ENCODE data around the gene TMEM54. TPM values are rescaled to one million over a fixed set of nuclear protein-coding genes. Genes with fewer than 3 reads are reported as not detected.

The TMEM54 gene
- total and polyA plus RNA-seq, 9 of the 15 experiments (the other 6 are each of a cell fraction or from before 2014, with no cell fraction given): 1.00 to 16.2 (median 8.2) TPM

DNA sequence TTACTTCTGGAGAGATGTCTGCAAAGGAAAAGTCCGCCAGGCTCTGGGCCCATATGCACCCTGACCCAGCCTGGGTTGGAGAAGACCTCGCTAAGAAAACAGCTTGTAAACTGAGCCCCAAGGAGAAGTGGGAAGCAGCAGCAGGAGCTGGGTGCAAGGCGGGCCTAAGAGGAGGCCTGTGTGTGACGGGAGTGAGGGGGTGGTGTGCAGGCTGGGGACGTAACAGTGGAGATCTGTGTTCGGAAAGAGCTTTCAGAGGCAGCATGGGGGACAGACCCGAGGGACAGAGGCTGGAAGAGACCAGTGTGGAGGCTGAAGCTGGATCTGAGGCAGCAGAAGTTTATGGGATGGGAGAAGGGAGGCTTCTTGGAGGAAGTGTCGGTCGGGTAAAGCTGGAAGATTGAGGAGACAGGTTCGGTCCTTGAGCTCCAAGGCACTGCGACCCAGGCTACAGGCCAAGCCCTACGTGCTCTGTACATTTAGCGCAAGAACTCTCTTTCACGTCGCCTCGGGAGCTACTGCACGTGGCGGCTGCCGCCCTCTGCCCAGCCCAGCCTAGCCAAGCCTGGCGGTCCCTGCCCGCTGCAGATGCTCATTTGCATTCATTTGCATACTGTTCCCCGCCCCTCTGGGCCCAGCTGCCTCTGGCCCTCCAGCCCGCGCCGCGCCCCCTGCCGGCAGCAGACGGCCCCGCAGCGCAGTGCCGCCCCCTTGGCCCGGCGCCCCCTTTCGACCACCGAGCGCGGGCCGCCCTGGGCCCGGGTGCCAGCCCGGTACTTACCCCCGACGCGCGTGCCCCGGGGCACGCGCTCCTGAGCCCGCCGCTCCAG, 8.6 kb downstream of the TMEM54 start (continued):
- TF ChIP-seq, protein P1, sequence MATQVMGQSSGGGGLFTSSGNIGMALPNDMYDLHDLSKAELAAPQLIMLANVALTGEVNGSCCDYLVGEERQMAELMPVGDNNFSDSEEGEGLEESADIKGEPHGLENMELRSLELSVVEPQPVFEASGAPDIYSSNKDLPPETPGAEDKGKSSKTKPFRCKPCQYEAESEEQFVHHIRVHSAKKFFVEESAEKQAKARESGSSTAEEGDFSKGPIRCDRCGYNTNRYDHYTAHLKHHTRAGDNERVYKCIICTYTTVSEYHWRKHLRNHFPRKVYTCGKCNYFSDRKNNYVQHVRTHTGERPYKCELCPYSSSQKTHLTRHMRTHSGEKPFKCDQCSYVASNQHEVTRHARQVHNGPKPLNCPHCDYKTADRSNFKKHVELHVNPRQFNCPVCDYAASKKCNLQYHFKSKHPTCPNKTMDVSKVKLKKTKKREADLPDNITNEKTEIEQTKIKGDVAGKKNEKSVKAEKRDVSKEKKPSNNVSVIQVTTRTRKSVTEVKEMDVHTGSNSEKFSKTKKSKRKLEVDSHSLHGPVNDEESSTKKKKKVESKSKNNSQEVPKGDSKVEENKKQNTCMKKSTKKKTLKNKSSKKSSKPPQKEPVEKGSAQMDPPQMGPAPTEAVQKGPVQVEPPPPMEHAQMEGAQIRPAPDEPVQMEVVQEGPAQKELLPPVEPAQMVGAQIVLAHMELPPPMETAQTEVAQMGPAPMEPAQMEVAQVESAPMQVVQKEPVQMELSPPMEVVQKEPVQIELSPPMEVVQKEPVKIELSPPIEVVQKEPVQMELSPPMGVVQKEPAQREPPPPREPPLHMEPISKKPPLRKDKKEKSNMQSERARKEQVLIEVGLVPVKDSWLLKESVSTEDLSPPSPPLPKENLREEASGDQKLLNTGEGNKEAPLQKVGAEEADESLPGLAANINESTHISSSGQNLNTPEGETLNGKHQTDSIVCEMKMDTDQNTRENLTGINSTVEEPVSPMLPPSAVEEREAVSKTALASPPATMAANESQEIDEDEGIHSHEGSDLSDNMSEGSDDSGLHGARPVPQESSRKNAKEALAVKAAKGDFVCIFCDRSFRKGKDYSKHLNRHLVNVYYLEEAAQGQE (IDR thresholded peaks at IDR 0.05; ENCODE audit: borderline replicate concordance): peak; percentile 55; the same call in 1 of the 2 replicates
- TF ChIP-seq, protein P1 (CRISPR knock-in tag; IDR thresholded peaks at IDR 0.05; ENCODE audit: low read depth): peak; percentile 80; the same call in 1 of the 2 replicates
- TF ChIP-seq ZNF655 (CRISPR knock-in tag; IDR thresholded peaks at IDR 0.05) (no peak), ZNF41 (CRISPR knock-in tag; conservative IDR thresholded peaks at IDR 0.05) (no peak), HOMEZ (CRISPR knock-in tag; IDR thresholded peaks at IDR 0.05) (no peak), KLF16 (IDR thresholded peaks at IDR 0.05) (no peak), TSHZ1 (CRISPR knock-in tag; IDR thresholded peaks at IDR 0.05) (no peak), ZNF707 (CRISPR knock-in tag; conservative IDR thresholded peaks at IDR 0.05) (no peak), KLF13 (tag; IDR thresholded peaks at IDR 0.05; ENCODE audit: borderline replicate concordance, low read depth) (peak; percentile 83), TEAD1 (CRISPR knock-in tag; IDR thresholded peaks at IDR 0.05) (0 out of 4 replicates have a peak, but pooled peaks of 1 of the 2 experiments have one; percentile 21), MTF1 (CRISPR knock-in tag; IDR thresholded peaks at IDR 0.05; ENCODE audit: borderline replicate concordance) (no peak), TCFL5 (CRISPR knock-in tag; conservative IDR thresholded peaks at IDR 0.05) (no peak)

Measured in K562 (cell line).